GM18508 (cell line): ENCODE results near the gene ATP11A.

Experiments
- ATAC-seq: cut with Tn5 transposase; IDR thresholded peaks from one replicate; pipeline ENCODE4 v1.9.1; 2021; ENCODE audit warnings: moderate number of reproducible peaks; ENCODE audit not compliant: insufficient read depth, unreplicated experiment

The ATP11A gene

DNA sequence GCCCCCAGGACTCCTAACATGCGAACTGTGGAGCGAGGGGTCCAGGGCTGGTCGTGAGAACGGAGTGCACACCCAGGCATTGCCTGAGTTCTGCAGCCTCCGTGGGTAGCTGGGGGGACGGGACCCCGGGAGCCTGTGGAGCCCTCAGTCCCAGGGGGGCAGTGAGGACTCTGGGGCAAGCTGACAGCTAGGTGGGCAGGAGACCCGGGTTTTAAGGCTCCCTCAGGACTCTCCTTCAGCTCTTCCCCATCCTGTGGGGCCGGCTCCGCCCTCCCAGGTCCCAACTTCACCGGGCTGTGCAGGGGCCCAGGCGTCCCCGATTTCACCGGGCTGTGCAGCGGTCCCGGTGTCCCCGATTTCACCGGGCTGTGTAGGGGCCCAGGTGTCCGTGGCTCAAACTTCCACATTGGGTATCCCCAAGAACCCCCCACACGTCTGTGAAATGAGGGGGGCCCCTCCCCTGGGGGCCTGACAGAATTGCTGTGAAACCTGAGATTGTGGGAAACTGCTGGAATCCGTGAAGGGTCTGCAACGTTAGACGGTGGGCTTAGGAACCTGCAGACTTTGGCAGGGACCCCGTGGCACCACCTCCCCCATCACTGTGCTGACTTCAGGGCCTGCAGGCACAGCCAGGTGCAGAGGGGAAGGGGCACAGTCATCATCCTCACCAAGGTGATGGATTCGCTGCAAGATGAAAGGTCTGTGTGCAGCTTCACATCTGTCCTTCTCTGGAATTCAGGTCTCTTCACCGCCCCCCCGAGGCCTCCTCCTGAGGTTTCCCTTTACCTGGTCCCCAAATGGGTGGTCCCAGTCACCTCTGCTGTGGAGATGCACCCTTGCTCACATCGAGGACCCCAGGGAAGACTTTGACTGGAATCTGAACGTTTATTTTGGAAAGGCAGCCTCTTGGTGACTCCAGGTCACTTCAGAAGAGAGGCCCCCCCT is 206.0 kb downstream of the ATP11A start:
- ATAC-seq, result no peak

DNA sequence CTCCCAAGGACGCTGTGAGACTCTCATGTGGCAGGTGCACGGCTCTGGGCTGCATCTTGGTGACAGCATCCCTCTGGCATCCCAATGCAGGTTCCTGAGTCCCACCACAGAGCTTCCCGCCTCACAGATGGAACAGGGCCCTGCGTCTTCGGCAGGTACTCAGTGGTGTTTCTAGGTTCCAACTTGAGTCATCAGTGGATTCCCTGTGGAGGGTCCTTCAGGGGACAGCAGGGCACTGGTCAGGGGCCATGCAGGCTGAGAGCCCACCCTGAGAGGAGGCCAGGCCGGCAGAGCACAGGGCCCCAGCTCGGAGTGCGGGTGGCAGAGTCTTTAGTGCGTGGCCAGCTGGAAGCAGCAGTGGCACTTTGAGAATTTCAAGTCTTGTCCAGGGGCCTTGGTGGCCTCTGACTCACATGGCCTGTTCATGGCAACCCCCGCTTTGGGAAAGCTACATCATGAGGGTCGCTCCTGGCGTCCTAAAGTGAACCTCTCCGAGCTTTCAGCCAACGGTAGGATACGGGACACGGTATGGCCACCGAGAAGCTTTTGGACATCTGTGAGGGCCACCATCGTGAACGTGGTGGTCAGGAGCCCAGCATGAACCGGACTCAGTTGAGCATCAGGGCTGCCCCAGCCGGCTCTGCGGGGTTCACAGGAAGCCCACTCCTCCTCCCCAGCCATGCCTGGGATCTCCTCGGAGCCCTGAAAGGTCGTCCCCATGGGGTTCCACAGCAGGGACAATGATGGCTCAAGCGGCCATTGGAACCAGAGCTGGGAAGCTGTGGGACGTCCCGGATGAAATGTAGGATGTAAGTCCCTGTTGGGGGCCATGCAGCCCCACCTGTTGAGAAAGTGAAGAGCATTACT is 207.1 kb downstream of the ATP11A start:
- no peak for ATAC-seq

DNA sequence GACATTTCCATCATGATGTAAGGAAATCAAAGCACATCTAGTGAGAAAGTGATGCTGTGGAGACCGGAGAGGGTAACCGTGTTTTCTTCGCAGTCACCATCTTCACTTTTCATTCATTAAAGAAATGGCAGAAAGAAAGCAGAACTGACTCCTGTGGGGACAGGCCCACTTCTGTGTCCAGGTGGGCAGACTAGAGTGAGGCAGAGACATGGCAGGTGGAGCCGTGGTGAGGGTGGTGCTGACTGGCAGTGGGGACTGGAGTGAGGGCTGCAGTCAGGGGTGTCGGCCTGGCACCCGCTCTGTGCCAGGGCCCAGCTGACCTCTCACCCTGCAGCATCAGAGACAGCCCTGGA is 207.7 kb downstream of the ATP11A start:
- ATAC-seq, result no peak

DNA sequence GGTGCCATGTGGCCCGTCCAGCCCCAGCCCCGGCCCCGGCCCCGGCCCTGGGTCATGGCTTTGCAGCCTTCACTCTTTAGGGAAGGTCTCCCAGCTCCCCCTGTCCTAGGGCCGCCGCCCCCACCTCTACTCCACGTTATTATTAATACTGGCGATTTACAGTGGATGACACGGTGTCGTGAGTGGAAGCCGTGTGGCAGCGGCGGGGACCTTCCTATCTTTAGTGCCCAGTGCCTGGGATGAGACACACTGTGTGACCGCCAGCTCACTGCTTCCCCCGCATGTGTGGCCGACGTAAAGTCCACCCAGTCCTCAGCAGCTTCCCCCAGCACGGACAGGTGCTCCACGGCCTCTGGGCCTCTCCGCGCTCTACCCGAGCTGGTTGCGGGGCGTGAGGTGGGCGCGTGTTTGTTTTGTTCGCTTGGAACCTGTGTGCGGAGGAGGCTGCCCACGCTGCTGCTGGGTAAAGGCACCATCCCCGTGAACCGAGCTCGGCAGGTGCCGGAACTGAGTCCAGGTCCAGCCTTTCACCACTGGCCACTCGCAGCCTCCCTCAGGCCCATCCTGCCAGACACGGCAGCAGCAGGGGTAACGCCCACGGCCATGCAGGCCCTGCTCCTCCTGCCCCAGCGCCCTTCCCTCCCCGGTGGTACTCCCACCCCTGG is 208.2 kb downstream of the ATP11A start:
- no peak for ATAC-seq

DNA sequence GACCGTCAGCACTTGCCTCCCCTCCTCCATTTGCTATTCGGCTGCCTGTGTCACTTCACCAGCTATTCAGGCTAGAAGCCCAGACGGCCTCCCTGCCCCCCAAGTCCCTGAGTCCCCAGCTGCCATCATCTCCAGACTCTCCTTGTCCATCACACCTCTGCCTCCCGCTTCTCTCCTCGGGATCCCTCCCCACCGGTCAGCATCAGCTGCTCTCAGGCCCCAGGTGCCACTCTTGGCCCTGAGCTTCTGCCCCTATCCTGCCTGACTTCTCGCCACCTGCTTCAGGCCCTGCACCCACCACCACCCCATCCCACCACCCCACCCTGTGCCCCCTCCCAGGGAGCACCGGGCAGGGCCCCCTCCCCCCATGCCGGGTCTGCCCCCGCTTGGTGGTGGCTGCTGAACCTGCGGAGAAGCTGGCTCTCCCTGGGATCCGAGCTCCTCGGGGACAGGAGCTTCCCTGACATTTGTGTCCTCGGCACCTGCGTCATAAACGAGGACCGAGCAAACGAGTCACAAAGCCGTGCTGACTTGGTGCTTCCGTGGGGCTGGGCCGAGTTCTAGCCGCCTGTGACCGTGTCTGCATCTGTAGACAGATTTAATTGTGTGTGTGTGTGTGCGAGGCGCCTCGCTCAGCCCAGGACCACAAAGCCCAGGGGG is 208.9 kb downstream of the ATP11A start:
- ATAC-seq, result no peak

DNA sequence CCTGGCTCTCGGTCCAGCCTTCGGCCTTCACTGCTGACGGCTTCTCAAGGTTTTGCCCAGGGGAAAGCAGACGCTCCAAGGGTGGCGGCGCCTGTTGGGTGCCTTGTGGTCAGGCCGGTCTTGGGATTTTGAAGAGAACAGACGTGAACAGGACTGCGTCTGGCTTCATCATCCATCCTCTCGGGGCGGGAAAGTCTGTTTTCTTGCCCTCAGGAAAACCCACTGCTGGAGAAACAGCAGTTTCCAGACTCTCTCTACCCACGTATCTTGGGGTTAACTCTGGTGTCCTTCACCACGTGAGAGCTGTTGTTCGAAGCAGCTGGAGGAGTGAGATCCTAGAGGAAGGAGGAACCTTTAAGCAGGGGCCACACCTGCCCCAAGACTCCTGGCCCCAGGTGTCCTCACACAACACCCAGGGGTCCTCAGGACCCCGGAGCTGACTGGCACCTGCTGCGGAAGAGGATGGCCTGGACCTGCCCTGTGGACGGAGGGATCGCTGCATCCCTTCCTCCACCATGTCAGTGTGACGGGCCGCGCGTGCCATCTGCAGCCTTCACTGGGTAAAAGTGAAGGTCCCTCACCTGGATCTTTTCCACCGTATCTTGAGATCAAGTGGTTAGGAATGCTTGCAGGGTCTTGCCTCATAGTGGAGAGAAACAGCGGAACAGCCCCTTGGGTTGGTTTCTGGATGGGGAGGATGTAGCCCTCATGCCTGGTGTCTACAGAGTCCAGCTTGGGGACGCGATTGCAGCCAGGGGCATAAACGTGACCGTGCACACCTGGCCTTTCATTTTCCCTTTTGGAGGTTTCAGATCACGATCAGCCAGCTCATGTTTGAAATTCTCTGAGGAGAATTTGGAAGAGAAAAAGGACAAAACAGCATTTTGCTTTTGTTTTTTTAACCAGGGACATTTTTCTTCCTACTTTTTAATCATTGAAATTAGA is 209.7 kb downstream of the ATP11A start:
- no peak for ATAC-seq

DNA sequence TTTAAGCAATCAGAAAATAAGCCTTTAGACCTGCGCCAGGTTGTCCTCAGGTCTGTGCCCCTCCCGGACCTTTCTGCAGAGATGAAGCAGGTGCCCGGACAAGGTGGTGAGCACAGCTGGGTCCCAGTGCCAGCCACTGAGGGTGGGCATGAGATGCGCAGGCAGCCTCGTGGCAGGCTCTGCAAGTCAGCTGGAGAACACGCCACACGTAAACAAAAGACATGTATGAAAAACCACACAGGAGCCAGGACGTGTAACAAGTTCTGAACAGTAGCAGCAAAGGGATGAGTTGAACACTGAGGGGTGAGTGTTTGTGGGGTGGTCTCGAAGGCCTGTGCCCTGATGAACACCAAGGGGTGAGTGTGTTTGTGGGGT is 210.4 kb downstream of the ATP11A start:
- ATAC-seq, result no peak

DNA sequence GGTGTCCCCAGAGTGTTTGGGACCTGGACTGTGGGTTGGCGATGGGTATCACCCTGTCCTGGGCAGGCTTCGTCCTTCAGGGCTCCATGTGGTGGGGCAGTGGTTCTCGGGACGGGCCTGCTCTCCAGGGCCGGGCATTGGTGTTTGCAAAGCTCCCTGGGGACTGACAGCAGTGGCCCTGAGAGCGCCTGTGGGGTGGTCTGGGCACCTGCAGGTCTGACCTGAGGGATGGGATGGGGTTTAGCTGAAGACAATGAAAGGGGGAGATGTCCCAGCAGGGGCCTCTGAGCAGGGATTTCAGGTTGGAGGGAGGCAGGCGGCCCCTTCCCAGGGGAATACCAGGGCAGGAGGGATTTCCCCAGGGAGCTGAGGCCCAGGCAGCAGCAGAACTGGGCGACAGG is 210.9 kb downstream of the ATP11A start:
- no peak for ATAC-seq

DNA sequence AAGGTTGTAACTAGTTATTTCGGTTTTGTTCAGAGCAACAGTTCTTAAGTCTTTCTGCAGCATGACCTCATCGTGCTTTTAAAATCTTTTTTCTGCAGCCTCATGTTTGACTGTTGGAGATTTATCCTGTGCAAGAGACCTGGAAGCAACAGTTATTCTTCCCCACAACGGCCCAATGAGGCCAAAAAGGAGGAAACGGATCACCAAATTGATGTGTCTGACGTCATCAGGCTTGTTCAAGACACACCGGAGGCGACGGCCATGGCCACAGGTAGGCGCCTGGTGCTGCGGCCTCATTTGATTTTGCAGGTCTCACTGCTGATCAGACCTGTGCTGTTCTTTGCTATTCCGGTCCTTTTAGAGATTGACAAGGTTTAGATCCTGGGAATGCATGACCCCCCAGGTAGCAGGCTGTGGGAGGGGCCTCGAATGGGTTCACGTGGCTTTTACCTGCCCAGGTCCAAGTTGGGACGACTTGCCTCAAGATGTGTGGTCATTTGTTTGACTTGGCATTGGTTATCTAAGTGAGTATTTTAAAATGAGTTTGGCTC is 212.3 kb downstream of the ATP11A start:
- no peak for ATAC-seq

DNA sequence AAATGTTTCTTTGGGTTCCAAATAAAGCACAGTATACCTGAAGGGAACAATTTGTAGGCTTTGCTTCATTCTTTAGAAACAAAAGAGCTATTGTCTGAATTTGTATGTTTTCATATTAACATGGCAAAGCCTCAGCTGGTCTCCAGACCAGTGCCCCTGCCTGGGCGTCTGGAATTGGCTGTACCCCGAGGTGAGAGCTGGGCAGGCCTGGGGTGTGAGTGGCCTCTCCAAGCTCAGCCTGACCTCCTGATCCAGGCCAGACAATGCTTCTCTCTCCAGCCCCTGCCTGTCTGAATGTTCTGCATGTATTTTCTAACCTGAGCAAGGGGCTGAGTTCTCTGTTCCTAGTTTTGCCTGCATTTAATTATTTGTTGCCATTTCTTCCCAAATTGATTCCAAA is 212.8 kb downstream of the ATP11A start:
- ATAC-seq, result no peak

DNA sequence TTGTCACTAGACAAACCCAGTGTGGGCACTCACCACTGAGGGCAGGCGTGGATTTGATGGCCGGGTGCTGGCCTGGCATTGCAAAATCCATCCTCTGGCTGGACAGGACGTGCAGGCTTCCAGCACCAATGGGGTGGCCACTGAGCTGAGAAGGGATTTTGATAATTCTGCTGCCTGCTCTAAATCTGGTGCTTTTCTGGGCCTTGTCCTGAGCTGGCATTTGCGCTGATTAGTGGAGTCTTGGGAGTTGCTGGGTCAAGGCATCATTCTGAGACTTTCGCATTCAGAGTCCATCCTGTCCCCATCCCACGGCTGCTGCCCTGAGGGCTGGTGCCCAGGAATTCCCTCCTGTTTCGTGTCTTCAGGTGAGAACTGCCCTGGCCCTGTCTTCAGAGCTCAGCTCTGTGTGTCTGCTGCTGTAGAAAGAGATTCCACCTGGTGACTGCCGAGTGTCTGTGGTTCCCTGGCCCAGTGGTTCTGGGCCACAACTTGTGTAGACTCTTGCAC is 213.3 kb downstream of the ATP11A start:
- no peak for ATAC-seq

DNA sequence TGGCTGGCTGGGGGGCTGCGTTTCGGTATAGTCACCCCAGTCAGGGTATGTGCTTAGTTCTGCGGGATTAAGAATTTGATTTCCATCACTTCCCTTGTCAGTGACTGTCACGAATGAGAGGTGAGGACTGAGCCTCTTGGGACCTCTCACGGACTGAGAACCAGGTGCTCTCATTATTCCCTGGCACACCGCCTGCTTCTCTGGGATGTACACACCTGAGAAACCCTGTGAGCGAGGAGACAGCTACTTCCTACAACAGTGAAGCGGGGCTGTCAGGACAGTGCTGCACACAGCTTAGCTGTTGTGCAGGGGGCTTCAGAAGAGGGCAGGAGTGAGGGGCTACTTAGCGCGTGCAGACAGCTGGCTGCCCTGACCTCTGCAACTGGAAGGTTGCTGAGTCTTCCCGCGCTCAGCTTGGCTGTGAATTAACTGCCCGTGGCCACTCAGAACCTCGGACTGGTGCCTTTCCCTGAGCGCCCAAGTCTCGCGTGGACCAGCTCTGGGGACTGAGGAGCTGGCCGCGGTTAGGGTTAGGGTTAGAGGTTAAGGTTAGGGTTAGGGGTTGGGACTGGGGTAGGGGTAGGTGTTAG is 213.9 kb downstream of the ATP11A start:
- ATAC-seq, result no peak

DNA sequence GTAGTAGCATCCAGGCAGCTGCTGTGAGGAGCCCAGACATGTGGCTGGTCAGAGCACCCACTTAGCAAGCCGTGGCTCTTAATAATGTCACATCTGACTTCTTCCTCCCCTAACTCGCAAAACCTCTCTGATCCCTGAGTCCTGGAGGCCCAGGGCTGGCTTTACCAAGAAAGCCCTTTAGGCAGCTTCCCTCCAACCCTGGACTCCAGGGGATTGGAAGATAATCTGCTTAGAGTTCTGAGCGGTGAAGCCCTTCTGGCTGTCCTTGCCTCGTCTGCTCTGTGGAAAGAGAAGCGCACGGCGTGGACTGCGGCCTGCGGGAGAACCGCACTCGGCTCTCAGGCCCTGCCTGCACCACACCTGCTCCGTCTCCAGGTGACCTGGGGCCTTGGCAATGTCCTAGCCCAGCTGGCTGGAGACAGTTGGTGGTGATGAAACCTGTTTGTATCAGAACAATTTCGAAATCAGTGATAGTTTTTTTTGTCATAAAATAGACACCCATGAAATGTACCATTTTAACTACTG is 214.7 kb downstream of the ATP11A start:
- ATAC-seq, result no peak

DNA sequence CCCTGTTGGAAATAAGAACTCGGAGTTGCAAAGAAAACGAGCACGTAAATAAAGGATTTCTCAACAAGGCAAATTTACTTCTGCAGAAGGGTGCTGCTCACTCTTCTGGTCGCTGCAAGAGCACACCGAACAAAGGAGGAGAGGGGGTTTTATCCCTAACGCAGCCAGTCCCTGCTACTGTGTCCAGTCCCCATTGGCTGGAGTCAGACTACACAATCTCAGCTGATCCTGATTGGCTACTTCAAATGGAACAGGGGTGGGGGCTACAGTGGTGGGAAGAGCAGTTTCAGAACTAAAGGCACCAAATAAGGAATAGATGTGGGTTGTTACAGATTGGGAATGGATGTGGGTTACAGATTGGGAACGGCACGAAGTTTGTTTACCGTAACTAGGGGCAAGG is 215.2 kb downstream of the ATP11A start:
- no peak for ATAC-seq

DNA sequence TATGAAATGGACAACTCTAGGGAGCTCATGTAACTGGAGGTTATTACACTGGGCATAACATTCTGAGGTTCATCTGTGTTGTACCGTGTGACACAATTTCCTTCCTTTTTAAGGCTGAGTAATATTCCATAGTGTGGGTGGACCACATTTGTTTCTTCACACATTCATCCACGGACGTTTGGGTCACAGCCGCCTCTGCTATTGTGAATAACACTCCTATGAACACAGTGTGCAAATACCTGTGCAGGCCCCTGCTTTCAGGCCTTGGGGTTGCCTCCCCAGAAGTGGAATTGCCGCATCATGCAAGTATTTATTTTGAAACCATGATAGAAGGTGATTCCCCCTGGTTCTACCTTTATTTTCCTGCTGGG is 215.8 kb downstream of the ATP11A start:
- ATAC-seq, result no peak

DNA sequence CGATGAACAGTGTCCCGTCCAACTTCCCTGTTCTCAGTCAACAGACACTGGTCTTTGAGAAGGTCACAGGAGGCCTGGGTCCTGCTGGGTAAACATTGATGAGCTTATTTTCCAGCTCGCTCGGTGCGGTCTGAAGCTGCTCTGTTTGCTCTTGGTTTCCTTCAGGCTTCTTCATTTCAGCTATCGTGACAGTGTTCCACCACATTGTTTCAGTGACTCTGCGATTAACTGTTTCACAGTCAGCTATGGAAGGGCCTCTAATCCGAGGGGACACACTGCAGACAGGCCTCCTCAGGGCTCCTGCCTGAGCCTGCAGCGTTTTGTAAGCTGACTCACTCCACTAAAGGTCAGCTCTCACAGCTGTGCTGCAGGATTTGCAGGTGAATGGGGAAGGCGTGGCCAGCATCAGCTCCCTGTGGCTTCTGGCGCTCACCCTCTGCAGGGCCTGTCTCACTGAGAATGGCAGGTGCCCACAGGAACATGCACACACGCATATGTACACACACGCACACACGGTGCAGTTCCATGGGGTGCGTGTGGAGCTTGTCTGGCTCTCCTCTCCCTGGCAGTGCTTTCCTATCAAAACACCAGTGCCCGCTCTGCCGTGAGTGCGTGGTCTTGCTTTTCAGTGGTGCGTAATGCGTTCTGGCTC is 216.3 kb downstream of the ATP11A start:
- ATAC-seq, result no peak

DNA sequence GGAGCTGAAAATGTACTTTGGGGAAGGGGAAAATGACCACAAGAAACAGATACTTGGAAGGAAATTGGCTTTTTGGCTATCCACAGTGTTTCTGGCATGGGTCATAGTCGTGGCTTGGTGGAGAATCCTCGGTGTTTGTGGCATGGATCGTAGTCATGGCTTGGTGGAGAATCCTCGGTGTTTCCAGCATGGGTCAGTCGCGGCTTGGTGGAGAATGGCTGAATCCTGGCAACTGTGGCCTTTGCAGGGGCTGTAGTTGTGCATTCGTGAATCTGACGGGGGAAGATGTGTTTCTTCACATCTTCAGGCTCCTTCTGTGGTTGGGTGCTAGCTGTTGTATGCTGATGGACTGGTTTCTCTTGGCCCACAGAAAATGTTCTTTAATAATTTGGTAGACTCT is 217.4 kb downstream of the ATP11A start:
- ATAC-seq, result no peak

DNA sequence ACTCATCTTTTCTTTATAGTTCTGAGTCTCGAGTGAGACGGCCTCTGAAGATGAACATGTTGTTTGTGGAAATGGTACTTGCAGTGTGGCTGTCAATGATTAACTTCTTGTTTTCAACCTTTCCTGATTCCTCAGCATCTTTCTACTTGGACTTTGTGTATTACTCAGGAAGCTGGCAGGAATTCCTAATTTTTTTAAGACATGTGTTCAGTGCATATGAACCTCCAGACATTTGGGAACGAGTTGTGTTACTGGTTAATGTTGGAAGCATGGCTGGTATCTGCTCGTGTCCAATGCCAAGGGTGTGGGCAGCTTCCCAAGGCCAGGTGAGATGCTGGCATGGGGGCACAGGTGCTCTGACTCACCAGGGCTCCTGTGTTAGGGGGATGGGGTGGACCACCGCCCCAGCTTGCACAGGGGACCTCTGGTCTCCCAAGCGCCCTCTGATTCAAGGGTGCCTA is 218.1 kb downstream of the ATP11A start:
- ATAC-seq, result no peak
